PFSK-1 (cell line): Measurements from ENCODE around the gene OR2Y1.

Experiments
- POLR2AphosphoS5 ChIP-seq: IDR thresholded peaks from 2 replicates; pipeline ENCODE4 v1.6.1; 2012; ENCODE audit warnings: low read depth, mild to moderate bottlenecking, control low read depth, low read length, moderate library complexity
- SIN3A ChIP-seq: IDR thresholded peaks from 2 replicates; pipeline ENCODE4 v1.6.1; 2012; ENCODE audit warnings: mild to moderate bottlenecking, low read length, moderate library complexity, borderline replicate concordance; ENCODE audit not compliant: insufficient read depth
- TAF1 ChIP-seq: IDR thresholded peaks from 2 replicates; pipeline ENCODE4 v1.6.1; 2012; ENCODE audit warnings: low read length, control low read depth, borderline replicate concordance; ENCODE audit not compliant: insufficient read depth

- TF ChIP-seq POLR2AphosphoS5 (no peak), TAF1 (no peak), SIN3A (no peak)
These were observed 21.9 kb downstream of the OR2Y1 start for GRCh38 chr5:180717989-180718388.
